ENCODE measurements around the gene MPC1L.
"Not testable (repeated sequence)": the region's sequence is repeated elsewhere in the genome, so short reads cannot be mapped to it uniquely, and the experiment has no call there.

The MPC1L gene

DNA sequence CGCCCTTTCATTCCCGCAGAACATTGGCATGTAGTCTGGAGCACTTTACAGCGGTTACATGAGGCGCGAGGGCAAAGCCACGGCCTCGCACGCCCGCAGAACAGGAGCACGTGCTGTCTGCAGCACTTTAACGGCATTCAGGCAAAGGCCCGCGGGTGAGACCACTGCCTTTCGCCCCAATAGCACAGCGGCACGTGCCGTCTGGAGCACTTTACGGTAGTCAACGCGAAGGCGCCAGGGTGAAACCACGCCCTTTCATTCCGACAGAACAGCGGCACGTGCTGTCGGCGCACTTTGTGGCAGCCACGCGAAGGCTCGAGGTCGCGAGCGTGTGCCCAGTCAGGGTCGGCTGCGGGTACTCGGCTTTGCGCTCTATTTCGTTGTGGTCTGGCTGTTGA is at the start of gene MPC1L:
MPC1L (plus strand) TSS at position 290 of the 398 bp plus-strand sequence. CDS start 138 bp downstream, outside the sequence.
- DNase-seq (ENCODE audit: low read depth in 3 of 3) = no peak

DNA sequence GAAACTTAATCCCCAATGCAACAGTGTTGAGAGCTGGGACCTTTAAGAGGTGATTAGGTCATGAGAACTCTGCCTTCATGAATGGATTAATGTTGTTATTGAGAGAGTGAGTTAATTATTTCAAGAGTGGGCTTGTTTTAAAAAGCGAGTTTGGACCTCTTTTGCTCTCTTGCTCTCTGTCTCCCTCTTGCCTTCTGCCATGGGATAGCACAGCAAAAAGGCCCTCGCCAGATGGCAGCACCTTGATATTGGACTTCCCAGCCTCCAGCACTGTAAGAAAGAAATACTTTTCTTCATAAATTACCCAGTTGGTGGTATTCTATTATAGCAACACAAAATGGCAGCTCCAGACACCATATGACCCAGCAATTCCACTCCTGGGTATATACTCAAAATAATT is 49.5 kb upstream of the MPC1L start:
- no peak for DNase-seq (ENCODE audit: low read depth in 3 of 3)

DNA sequence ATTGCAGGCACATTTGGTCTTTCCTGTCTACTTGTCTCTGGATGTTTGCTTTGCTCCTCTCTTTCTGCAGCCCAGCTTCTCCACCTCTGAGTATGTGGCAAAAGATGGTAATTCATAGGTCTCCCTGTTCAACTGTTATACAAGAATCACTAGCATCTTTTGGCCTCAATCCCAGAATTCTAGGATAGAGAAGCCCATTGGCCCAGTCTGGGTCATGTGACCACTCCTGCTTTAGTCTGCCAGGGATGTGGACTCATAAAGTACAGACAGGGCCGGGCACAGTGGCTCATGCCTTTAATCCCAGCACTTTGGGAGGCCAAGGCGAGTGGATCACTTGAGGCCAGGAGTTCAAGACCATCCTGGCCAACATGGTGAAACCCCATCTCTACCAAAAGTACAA is 47.8 kb upstream of the MPC1L start:
- not testable (repeated sequence) for DNase-seq (ENCODE audit: low read depth in 3 of 3)

DNA sequence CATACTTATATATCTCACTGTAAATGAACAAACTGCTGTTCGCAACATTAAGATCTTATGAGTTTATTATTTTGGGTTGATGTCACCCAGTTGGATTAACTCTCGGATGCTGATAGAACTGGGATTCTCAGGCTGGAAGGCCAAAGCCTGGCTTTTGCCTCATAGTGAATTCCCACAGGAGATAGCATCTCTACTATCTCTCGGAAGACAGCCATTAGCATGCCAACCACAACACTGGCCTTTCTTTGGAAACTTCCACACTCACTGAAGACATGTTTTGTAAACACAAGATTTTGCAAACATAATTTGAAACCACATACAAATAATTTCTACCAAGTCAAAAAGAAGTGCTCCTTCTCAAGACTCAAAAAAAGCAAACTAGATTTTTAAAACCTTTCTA is 46.9 kb upstream of the MPC1L start:
- DNase-seq (ENCODE audit: low read depth in 3 of 3) = no peak

DNA sequence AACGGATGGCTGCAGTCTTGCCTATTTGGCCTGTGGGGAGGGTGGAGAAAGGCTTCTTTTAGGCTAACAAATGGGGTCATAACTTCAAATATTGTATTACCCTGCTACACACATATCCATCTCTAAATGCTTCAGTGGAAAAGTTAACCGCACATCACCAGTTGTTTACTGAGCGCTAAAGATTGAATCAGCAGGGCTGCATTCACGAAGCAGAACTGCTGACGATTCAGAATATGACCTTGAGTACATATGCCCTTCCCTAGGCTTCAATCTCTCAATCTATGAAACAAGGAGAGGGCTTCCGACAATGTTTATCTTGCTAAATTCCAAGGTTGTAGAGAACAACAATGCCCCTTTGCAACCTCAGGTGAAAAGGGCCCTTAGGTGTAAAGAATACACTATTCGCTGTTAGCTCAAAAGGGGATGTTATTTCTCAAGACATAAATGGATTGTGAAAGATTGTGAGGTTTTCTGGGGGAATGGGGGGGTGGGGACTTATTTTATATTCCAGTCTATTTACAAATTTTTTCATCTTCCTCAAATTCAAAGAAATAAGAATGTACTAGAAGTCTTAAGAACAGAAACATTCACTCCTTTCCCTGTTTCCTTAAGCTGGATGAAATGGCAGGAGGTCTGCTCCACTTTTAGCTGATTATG is 45.1 kb upstream of the MPC1L start:
- DNase-seq (ENCODE audit: low read depth in 3 of 3) = no peak

DNA sequence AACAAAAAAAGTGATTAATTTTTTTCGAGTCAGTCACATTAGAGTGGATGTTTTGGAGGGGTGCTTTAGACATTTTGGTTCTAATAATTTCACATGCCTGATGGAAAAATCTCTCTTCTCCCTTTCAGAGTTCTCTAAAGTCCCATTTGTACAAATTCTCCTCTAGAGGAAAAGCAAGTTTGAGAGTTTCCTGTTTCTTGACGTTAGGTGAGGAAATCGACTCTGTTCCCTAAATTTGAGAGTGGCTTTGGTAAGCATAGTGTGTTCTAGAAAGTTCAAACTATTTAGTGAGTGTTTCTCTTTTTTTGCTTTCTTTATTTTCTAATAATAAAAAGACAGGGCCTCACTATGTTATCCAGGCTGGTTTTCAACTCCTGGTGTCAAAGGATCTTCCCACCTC is 44.1 kb upstream of the MPC1L start:
- no peak for DNase-seq (ENCODE audit: low read depth in 3 of 3)

DNA sequence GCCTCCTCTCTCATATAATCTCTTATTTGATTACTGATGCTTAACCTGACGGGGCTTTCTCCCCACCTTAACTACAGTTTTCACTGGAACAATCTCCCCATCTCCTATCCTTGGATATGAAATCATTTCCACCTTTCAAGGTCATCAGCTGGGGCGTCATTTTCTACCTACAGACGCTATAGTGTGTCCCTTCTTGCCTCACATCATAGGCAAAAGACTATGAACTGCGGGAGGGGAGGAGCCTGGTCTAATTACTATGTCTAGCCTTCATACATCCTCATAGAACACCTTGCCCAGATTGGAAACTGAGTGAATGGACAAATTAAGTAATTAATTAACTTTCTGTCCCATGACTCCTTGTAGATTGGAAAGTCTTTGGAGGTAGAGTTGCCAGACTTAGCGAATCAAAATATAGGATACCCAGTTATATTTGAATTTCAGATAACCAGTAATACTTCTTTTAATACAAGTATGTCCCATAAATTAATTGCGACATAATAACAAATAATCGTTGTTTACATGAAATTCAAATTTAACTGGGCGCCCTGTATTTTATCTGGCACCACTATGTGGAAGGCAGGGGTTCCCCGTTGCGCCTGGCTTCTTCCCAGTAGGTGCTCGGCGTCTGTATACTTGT is 43.2 kb upstream of the MPC1L start:
- DNase-seq (ENCODE audit: low read depth in 3 of 3) = no peak

DNA sequence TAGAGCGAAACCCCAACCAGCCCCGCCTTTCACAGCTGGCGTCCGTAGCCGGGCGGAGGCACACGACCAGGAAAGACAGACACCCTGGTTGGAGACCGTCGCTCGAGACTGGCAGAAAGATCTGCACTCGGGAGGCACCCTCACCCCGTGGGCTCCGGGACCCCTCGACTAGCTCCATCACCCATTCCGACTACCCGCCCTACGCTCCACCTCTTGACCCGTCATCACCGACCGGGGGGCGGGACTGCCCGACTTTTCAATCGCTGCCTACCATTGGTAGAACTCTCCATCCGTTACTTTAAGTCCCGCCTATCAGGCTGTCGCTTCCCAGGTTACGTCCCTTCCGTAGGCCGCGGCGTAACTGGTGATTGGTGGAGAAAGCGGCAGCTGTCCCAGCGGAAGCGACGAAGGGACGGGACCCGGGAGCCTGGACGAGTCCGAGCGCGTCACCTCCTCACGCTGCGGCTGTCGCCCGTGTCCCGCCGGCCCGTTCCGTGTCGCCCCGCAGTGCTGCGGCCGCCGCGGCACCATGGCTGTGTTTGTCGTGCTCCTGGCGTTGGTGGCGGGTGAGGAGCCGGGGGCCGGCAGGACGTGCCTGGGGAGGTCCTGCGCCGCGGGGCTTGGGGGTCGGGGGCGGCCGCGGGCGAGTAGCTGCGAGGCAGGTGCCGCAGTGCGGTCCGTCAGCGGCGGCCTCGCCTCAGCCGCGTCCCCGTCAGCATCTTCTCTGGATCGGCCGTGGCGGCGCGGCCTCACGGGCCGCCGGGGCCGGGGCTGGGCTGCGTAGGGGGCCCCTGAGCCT is 42.5 kb upstream of the MPC1L start, which contains the start of gene ATP6AP2:
ATP6AP2 (plus strand) TSS at position 434 of the 799 bp plus-strand sequence; CDS start at position 530, 96 bp downstream.
- DNase-seq (ENCODE audit: low read depth in 3 of 3) = peak; percentile 60 to 79 (median 77)

DNA sequence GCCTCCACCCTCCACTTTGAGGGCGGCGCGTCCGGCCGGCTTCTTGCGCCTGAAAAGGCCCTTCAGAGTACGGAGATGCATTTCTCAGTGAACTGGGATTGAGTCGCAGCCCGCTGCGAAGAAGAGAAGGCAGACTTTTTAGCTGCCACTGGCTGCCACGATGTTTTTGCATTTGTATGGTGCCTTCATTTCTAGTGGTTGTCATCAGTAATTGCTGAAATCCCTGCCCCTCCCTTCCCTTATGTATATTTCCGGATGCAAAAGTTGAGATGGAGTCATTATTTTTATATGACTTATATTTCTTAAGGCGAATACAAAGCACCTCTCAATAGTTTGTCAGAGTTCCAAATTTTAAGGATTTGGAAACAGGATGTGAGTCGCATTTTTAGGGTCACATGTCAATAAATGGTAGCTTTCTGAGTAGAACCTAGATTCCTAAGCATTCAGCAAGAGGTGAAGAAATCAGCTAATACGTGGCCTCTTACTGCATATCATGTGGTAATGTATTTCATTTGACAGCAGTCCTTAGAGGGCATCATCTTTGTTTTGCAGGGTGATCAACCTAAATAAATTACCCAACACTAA is 41.8 kb upstream of the MPC1L start:
- no peak for DNase-seq (ENCODE audit: low read depth in 3 of 3)

DNA sequence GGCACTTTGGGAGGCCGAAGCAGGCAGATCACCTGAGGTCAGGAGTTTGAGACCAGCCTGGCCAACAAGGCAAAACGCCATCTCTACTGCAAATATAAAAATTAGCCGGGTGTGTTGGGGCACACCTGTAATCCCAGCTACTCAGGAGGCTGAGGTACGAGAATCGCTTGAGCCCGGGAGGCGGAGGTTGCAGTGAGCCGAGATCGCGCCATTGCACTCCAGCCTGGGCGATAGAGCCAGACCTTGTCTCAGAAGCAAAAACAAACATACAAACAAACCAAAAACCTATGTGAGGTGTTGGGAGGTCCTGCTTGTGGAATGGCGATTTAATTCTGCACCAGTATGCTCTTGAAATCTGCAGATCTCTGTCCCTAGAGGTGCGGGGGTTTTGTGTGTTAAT is 41.0 kb upstream of the MPC1L start:
- DNase-seq (ENCODE audit: low read depth in 3 of 3) = not testable (repeated sequence)

DNA sequence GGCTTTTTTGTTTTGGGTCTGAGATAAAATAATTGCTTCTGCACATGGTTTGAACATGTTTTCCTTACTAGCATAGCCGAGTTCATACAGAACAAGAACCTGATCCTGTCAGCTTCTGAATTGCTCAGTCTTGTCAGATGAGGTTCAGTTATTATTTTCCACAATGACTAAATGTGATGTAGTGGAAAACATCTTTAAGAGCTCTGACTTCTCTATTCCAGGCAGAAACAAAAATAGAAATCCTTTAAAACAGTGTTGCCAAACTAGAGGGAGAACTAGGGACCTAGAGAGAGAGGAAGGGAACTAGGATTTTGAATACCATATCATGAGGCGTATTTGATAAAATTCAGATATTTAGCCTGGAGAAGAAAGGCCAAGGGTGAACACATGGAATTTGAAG is 40.4 kb upstream of the MPC1L start:
- no peak for DNase-seq (ENCODE audit: low read depth in 3 of 3)

DNA sequence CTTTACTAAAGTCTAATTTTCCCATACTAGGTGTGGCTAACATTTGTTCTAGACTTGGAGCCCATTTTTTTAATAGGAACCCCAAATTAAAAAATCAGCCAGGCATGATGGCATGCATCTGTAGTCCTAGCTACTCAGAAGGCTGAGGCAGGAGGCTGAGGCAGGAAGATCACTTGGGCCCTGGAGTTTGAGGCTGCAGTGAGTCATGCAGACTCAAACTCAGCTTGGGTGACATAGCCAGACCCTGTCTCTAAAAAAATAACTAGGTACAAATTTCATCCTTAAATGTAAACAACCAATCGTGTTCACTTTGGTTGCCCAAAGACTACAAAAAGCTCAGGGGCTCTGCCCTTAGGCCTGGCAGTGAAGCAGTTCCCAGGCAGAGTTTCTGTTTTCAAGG is 35.6 kb upstream of the MPC1L start:
- DNase-seq (ENCODE audit: low read depth in 3 of 3) = not testable (repeated sequence)

DNA sequence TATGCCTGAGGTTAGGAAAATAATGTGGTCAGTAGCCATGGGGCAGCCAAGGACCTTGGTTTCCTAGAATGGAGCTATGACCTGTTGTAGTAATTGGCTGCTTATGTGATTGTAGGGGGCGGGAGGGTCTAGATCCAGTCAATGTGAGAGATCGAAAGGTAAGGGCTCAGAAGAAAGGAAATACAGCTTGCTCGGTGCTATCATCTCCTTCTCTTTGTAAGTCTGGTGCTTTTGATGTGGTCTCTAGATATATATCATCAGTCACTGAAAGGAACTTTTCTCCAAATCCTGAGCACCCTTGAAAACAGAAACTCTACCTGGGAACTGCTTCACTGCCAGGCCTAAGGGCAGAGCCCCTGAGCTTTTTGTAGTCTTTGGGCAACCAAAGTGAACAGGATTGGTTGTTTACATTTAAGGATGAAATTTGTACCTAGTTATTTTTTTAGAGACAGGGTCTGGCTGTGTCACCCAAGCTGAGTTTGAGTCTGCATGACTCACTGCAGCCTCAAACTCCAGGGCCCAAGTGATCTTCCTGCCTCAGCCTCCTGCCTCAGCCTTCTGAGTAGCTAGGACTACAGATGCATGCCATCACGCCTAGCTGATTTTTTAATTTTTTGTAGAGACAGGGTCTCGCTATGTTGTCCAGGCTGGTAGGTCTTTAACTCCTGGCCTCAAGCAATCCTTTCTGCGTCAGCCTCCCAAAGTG is 33.5 kb upstream of the MPC1L start:
- DNase-seq (ENCODE audit: low read depth in 3 of 3) = not testable (repeated sequence)

DNA sequence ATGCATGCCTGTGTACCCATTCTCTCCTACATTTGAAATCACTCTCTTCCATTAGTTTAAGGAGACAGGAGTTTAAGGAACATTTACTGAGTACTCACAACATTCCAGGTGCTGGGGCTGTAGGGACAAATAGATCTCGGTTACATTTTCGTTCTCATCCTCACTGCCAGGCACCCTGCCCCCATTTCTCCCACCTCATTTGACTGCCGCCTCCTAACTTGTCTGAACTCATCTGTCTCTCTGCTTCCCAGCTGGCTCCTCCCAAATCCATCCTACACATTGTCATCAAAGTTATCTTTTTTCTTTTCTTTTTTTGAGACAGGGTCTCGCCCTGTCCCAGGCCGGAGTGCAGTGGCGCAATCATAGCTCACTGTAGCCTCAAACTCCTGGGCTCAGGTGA is 19.8 kb upstream of the MPC1L start:
- no peak for DNase-seq (ENCODE audit: low read depth in 3 of 3)

DNA sequence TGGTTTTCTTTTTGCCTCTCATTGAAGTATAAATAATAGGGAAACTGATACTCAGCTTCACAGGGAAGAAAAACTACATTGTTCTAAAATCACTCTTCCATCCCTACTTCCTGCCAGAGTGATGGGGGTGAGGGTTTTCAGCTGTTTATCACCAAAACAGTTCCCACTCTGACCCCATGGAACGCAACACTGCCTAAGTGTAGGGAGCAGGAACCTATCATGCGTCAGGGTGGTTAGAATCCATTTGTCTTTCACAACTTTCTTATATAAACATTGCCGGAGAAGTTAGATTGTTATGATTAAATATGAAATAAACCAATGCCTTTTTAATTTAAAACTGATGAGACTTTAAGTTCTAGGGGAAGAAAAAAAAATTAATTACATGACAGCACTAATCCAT is 15.8 kb upstream of the MPC1L start:
- no peak for DNase-seq (ENCODE audit: low read depth in 3 of 3)

DNA sequence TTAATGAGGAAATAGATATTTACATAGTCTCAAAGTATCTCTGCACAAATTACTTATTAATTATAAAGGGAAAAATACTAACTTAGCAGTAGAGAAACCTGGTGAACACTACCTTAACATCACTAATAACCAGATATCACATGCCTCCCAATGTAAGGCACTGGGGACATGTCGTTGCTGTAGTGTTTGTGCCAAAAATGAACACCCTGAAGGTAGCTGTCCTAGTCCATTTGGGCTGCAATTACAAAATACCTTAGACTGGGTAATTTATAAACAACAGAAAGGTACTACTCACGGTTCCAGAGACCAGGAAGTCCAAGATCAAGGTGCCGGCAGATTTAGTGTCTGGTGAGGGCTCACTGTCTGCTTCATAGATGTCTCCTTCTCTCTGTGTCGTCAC is 10.7 kb upstream of the MPC1L start:
- no peak for DNase-seq (ENCODE audit: low read depth in 3 of 3)

DNA sequence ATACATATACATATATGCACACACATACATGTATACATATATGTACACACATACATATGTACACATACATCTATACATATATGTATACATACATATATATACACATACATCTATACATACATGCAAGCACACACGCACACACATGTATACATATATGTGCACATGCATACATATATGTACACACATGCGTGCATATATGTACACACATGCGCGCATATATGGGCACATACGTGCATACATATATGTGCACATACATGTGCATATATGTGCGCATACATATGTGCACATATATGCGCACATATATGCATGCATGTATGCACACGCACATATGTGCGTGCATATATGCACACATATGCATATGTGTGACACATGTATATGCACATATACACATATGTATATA is 7.3 kb upstream of the MPC1L start:
- DNase-seq (ENCODE audit: low read depth in 3 of 3) = no peak

DNA sequence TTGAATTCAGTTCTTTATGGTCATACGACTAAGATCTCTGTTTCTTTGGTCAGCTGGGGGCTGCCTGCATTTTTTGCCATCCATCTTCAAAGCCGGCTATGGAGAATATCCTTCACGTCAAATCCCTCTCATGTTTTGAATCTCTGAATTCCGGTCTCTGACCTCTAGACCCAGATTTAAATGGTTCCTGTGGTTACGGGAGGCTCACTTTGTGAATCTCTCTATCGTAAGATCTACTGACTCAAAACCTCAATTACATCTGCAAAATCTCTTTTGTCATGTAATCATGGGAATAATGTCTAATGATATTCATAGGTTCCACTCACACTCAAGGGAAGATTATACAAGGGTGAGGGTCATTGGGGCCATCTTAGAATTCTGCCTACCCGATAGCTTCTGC is 5.7 kb upstream of the MPC1L start:
- DNase-seq (ENCODE audit: low read depth in 3 of 3) = no peak

DNA sequence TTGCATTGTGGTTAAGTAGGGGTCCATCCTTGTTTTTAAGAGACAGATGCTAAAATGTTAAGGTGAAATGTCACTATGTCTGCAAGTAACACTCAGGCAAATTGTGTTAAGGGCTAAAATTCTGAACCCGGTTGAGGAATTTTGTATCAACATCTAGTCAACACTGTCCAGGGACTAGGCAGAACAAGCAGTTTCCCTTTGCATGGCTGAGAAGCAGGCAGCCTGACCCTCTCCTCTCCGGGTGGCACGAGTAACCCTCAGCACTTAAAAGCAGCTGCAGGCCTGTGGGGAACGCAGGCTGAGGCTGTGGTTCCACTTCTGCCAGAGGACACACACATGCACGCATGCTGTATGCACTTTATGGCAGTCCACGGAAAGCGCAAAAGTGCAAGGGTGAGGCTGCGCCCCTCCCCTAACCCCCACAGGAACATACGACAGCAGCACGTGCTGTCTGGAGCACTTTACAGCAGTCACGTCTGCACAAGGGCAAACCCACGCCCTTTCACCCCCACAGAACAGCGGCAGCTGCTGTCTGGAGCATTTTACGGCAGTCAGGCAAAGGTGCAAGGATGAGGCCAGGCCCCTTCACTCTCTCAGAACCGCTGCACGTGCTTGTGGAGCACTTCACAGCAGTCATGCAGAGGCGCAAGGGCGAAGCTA is 619 bp upstream of the MPC1L start:
- no peak for DNase-seq (ENCODE audit: low read depth in 3 of 3)

DNA sequence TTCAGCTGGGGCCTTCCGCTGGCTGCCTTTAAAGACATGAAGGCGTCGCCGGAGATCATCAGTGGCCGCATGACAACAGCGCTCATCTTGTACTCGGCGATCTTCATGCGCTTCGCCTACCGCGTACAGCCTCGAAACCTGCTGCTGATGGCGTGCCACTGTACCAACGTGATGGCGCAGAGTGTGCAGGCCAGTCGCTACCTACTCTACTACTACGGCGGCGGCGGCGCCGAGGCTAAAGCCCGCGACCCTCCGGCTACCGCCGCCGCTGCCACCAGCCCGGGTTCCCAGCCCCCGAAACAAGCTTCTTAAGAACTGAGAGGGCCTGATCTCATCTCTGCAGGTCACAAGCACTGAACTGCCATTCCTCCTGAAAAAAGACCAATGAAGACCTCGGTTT is 437 bp downstream of the MPC1L start:
- DNase-seq (ENCODE audit: low read depth in 3 of 3) = no peak

DNA sequence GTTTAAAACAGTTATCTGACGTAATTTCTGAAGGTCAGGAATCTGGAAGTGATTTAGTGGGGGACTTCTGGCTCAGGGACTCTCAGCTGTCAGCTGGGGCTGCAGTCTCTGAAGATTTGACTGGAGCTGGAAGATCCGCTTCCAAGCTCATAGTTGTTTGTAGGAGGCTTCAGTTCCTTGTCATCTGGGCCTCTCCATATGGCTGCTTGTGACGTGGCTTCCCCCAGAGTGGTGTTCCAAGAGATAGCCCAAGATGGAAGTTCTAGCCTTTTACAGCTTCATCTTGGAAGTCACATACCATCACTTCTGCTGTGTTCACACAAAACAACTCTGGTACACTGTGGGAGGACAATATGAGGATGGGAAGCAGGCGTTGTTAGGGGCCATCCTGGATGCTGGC is 2.1 kb downstream of the MPC1L start:
- DNase-seq (ENCODE audit: low read depth in 3 of 3) = no peak

Measured in stimulated activated CD4-positive, alpha-beta T cell treated with anti-CD3 and anti-CD28 coated beads, TNF-alpha, amount 100 ng/mL, for 4 hours (primary cell).